GM12892 (cell line): ENCODE measurements around the gene COL23A1.

Experiments used
- POLR2A ChIP-seq: IDR thresholded peaks from 2 replicates; pipeline ENCODE4 v1.6.1; 2011; ENCODE audit warnings: low read depth, low read length, control low read depth
- POLR2AphosphoS5 ChIP-seq: IDR thresholded peaks from 2 replicates; pipeline ENCODE4 v1.6.1; 2011; ENCODE audit warnings: low read depth, low read length, control low read depth
- TAF1 ChIP-seq: IDR thresholded peaks from 2 replicates; pipeline ENCODE4 v1.6.1; 2011; ENCODE audit warnings: low read depth, mild to moderate bottlenecking, control low read depth, low read length, borderline replicate concordance

DNA sequence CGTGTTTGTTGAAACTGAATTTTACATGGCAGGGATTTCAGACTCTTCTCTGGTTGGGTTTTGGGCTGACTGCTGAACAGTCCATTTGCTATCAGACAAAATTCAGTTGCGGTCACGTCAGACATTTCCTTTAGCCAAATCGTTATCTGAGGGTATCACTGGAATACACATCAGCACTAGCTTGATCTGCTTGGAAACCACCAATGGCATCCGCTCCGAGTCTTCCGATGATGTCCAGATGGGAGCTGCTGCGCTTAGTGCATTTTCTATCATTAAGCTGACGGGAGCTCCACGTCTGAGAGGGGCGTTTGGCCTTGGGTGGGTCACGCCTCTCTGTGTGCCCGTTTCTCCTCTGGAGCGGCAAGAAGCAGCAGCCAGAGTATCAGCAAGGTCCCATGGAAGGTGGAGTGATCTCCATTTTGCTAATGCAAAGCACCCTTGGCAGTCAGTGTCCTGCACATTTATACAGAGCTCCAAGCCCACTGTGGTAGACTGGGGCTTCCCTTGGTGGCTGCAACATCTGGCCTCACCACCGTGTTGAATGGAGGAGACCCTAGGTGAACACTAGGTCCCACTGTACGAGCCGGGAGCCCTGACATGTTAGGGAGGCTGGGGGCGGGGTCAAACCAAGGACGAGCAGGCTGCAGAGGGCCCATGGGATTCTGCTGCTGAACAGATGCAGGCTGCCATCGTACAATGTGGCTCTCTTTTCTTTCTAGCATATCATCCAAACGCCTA is 223.0 kb downstream of the COL23A1 start:
- TF ChIP-seq POLR2A: no peak
- no peak for TF ChIP-seq POLR2AphosphoS5
- TF ChIP-seq TAF1: no peak
